GM19193 (cell line): ENCODE measurements around the gene SLU7.

ENCODE experiments used
- POLR2A ChIP-seq: IDR thresholded peaks from 4 replicates; pipeline ENCODE4 v1.6.1; 2011; ENCODE audit not compliant: insufficient read depth, insufficient read length; ENCODE audit errors: extremely low read depth

Gene SLU7

GRCh38 chr5:160397492-160397891 lies 21.4 kb downstream of the SLU7 start:
- TF ChIP-seq POLR2A: no peak

- TF ChIP-seq POLR2A: no peak
Measured at GRCh38 chr5:160395111-160395510, 23.8 kb downstream of the SLU7 start.

GRCh38 chr5:160390787-160391696 lies 27.8 kb downstream of the SLU7 start:
- no peak for TF ChIP-seq POLR2A

- TF ChIP-seq POLR2A: no peak
Measured at GRCh38 chr5:160387445-160387844, 31.4 kb downstream of the SLU7 start.

DNA sequence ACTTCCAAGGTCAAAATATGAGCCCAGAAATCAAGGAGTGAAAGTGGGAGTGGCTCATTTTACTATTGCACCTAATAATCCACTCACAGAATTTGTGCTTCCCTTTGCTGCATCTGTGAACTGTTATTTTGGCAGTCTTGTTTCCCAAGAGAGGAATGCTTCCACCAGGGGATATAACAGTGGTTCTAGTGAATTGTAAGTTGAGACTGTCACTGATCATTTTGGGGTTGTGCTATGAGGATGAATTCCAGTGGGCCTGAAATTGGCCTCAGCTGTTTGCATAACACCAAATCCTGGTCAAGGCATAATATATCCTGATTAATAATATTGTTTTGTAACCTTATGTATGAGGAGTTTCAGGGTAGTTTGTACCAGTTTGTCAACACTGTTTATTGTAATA lies 33.4 kb downstream of the SLU7 start:
- TF ChIP-seq POLR2A: no peak

DNA sequence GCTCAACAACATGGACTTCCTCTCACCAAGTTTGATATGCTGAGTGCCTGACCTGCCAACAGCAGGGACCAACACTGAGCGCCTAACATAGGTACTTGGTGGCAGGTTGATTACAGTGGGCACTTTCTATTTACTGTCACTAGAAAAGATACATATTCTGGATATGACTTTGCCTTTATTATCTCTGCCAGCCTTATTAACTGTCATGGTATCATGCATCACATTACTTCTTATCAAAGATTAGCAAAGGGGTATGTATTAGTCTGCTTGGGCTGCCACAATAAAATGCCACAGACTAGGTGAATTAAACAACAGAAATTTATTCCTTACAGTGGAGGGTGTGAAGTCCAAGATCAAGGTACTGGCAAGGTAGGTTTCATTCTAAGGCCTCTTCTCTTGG lies 34.2 kb downstream of the SLU7 start:
- no peak for TF ChIP-seq POLR2A

DNA sequence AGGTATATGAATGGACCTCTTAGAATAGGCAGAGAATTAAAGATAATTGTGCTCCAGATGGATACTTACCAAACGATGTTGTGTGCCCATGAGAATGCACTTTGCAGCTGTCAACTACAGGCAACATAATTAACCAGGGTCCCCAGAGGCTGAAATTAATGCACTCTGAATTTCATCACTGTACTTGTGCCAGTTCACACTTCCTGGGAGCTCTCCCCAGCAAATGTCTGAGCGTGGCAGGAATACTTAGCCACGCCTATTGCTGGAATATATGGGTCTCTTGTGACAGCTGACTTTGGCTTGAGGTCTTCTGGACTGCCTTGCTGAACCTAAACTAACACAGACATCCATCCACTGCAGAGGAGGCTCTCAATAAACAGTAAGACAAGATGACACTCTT lies 36.5 kb downstream of the SLU7 start:
- TF ChIP-seq POLR2A: no peak

GRCh38 chr5:160380041-160380440 lies 38.8 kb downstream of the SLU7 start:
- TF ChIP-seq POLR2A: no peak

DNA sequence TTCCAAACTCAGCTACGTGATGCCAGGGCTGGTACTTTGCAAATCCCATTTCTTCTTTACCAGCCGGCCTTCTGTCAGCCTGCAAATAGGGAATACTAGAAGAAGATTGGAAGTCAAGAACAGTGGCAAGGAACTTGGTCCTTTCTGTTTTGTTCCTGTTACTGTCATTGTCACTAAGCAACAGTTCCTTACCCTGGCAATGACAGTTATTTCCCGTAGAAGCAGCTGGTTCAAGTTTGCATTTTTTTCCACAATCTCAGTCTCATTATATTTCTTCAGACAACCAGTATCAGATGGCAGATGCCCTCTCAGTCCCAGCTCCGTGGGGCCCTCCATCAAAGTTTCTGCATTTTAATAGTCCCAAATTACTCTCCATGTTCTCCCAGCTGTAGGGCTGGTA lies 39.4 kb downstream of the SLU7 start:
- TF ChIP-seq POLR2A: no peak

GRCh38 chr5:160378330-160378729 lies 40.6 kb downstream of the SLU7 start:
- no peak for TF ChIP-seq POLR2A

DNA sequence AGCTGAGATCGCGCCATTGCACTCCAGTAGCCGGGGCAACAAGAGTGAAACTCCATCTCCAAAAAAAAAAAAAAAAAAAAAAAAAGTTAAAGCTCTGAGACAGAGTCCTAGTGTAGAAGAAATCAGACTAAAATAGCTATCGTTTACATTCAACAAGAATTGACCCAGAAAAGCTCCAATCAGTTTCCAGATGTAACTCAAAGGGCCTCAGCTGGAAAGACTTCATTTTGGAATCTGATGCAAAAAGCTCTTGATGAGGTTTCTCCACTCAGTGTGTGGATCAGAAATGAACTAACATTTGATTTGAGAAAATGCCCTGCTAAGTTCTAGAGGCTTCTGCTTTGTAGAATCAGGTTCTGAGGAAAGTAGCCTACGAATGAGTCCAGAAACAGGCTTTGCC lies 41.2 kb downstream of the SLU7 start:
- no peak for TF ChIP-seq POLR2A

DNA sequence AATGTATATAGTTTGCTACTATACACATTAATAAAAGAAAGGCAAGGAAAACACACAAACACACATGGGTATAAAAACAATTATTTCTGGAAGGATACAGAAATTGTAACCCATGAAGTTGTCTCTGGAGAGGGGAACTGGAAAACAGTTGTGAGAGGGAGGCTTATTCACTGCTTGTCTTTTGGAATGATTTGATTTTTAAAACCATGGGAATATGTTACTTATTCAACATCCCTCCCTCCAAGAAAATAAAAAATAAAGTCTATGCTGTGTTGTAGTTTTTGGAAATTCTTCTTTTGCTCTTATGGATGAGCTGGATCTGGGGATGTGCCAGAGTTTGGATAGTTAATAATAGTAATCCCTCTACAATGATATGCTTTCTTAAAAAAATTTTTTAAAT lies 42.5 kb downstream of the SLU7 start:
- no peak for TF ChIP-seq POLR2A

DNA sequence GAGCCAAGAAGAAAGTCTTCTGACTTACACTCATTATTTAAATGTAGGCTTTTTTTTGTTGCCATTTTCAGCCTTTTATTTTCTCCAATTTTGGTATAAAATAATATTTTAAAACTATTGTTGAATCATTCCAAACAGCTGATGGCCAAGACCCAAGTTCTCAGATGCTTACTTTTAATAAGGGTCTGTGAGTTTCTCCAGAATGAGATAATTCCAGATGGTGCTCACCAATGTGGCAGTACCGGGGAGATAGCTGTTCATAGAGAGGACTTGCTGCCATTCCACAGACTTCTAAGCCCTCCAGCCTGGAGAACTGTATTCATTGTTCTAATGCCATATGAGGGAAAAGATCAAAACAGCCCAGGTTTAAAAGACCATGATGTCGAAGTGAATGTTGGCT lies 43.2 kb downstream of the SLU7 start:
- TF ChIP-seq POLR2A: no peak

DNA sequence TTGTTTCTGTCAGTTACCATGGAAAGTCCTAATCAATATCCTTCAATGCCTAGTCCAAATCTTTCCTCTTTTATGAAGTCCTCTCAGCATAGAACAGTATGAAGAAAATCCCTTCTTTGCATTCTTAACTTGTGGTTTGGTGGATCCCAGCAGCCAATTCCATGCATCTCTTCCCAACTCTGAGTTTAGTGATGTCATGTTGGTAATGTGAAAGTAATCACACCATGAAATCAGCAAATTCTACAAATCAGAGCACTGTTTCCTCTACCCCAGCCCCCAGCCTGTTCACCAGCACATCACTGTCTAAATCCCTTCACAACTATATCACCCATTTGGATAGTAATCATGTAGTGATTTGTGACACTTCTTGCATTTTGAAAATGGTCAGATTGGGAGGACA lies 43.7 kb downstream of the SLU7 start:
- TF ChIP-seq POLR2A: no peak

GRCh38 chr5:160371294-160371693 lies 47.6 kb downstream of the SLU7 start:
- no peak for TF ChIP-seq POLR2A

DNA sequence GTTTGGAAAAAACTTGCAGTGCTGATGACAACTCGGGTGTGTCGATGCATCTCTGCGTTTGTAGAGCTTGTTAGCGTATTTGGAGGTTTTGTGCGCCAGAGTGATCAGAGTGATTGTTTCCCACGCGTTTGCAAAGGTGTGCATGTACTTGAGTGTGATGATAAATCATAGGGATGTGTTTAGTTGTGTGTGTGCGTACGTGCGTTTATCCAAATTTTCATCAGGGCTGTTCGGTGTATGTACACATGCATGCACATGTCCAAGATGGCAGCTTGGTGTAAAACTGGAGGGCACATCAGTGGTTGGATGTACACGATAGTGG lies 48.2 kb downstream of the SLU7 start:
- TF ChIP-seq POLR2A: no peak
